GM21381 (cell line): ENCODE data around the gene LRFN4.

ENCODE experiments used
- ATAC-seq: cut with Tn5 transposase; IDR thresholded peaks from one replicate; pipeline ENCODE4 v1.9.1; 2021; ENCODE audit warnings: mild to moderate bottlenecking, moderate library complexity; ENCODE audit not compliant: unreplicated experiment

The LRFN4 gene

GRCh38 chr11:66845143-66845875, 11.6 kb upstream of the LRFN4 start:
- ATAC-seq = no peak

- no peak for ATAC-seq
Observed at GRCh38 chr11:66845876-66846212, 11.0 kb upstream of the LRFN4 start.

- ATAC-seq = no peak
Observed at GRCh38 chr11:66846671-66847091, 10.2 kb upstream of the LRFN4 start.

GRCh38 chr11:66847461-66848232, 9.2 kb upstream of the LRFN4 start:
- ATAC-seq = no peak

- no peak for ATAC-seq
Observed at GRCh38 chr11:66848671-66849500, 8.0 kb upstream of the LRFN4 start.

- no peak for ATAC-seq
Observed at GRCh38 chr11:66849501-66850234, 7.2 kb upstream of the LRFN4 start.

GRCh38 chr11:66850235-66850587, 6.7 kb upstream of the LRFN4 start:
- no peak for ATAC-seq

- no peak for ATAC-seq
Observed at GRCh38 chr11:66850588-66851238, 6.2 kb upstream of the LRFN4 start.

- no peak for ATAC-seq
Observed at GRCh38 chr11:66851239-66851596, 5.6 kb upstream of the LRFN4 start.

GRCh38 chr11:66851698-66852465, 5.0 kb upstream of the LRFN4 start:
- no peak for ATAC-seq

GRCh38 chr11:66852466-66853241, 4.2 kb upstream of the LRFN4 start:
- no peak for ATAC-seq

- no peak for ATAC-seq
Observed at GRCh38 chr11:66853242-66854229, 3.3 kb upstream of the LRFN4 start.

GRCh38 chr11:66854231-66854661, 2.6 kb upstream of the LRFN4 start:
- ATAC-seq = no peak

GRCh38 chr11:66854729-66855211, 2.1 kb upstream of the LRFN4 start:
- no peak for ATAC-seq

- ATAC-seq = peak; percentile 73
Observed at GRCh38 chr11:66855574-66856495, 1.0 kb upstream of the LRFN4 start.

- ATAC-seq = peak; percentile 3
Observed at GRCh38 chr11:66857234-66857926, 516 bp downstream of the LRFN4 start.
